Embryonic facial prominence (tissue), 1 donor: Measurements from ENCODE around the gene BRD9.
"Not testable (repeated sequence)": the region's sequence is repeated elsewhere in the genome, so short reads cannot be mapped to it uniquely, and the experiment has no call there.

ENCODE experiments used
- DNase-seq: peaks from one replicate; pipeline ENCODE4 v3.0.0-alpha.2; 2016; ENCODE audit errors: extremely low spot score

The BRD9 gene

GRCh38 chr5:845031-845675 is 47.4 kb downstream of the BRD9 start:
- DNase-seq = not testable (repeated sequence)

- not testable (repeated sequence) for DNase-seq
Measured at GRCh38 chr5:844426-844825, 48.2 kb downstream of the BRD9 start.

GRCh38 chr5:843926-844325 is 48.7 kb downstream of the BRD9 start:
- not testable (repeated sequence) for DNase-seq

GRCh38 chr5:843371-843770 is 49.2 kb downstream of the BRD9 start:
- not testable (repeated sequence) for DNase-seq

- not testable (repeated sequence) for DNase-seq
Measured at GRCh38 chr5:842402-843221, 50.0 kb downstream of the BRD9 start.

- DNase-seq = not testable (repeated sequence)
Measured at GRCh38 chr5:841531-842401, 50.8 kb downstream of the BRD9 start.

GRCh38 chr5:840974-841435 is 51.6 kb downstream of the BRD9 start:
- DNase-seq = not testable (repeated sequence)

- DNase-seq = not testable (repeated sequence)
Measured at GRCh38 chr5:840118-840973, 52.3 kb downstream of the BRD9 start.

- not testable (repeated sequence) for DNase-seq
Measured at GRCh38 chr5:838431-838851, 54.2 kb downstream of the BRD9 start.

- DNase-seq = not testable (repeated sequence)
Measured at GRCh38 chr5:837621-838121, 54.9 kb downstream of the BRD9 start.

GRCh38 chr5:835933-836612 is 56.5 kb downstream of the BRD9 start:
- not testable (repeated sequence) for DNase-seq

- not testable (repeated sequence) for DNase-seq
Measured at GRCh38 chr5:834013-834412, 58.6 kb downstream of the BRD9 start.

GRCh38 chr5:828194-828593 is 64.4 kb downstream of the BRD9 start:
- DNase-seq = not testable (repeated sequence)

GRCh38 chr5:825544-825943 is 67.1 kb downstream of the BRD9 start:
- DNase-seq = not testable (repeated sequence)

GRCh38 chr5:821504-821903 is 71.1 kb downstream of the BRD9 start:
- DNase-seq = no peak

GRCh38 chr5:820245-820644 is 72.4 kb downstream of the BRD9 start:
- DNase-seq = no peak

GRCh38 chr5:819078-819477 is 73.5 kb downstream of the BRD9 start:
- DNase-seq = no peak

- no peak for DNase-seq
Measured at GRCh38 chr5:816176-816575, 76.4 kb downstream of the BRD9 start.

- DNase-seq = no peak
Measured at GRCh38 chr5:815449-815848, 77.2 kb downstream of the BRD9 start.
